Motor neuron (in vitro differentiated cells): Measurements from ENCODE around the gene PPP1R16B. TPM values are rescaled to one million over a fixed set of nuclear protein-coding genes. Genes with fewer than 3 reads are reported as not detected.
"Not testable (repeated sequence)": the region's sequence is repeated elsewhere in the genome, so short reads cannot be mapped to it uniquely, and the experiment has no call there.

Source experiments
- ATAC-seq, 8 experiments: fragments of 200-7000 bp; cut with Tn5 transposase; replicated peaks in 6 of 8; 2 replicates each; pipeline ENCODE4 v1.8.0; 2021; ENCODE audit warnings: mild to moderate bottlenecking in 8 of 8, moderate library complexity in 8 of 8
- H3K27ac ChIP-seq, 2 donors: fragments of 250-450 bp; sonication (Bioruptor Pico); 2 replicates each; pipeline ENCODE4 v1.9.0; 2021; ENCODE audit warnings: antibody characterized with exemption in 2 of 2, mild to moderate bottlenecking in 2 of 2, moderate library complexity in 1 of 2
- H3K4me1 ChIP-seq, 2 donors: fragments of 250-450 bp; sonication (Bioruptor Pico); replicated peaks in 1 of 2; 2 replicates each; pipeline ENCODE4 v1.6.1; 2021; ENCODE audit warnings: antibody characterized with exemption in 2 of 2, mild to moderate bottlenecking in 2 of 2, moderate library complexity in 1 of 2
- H3K4me3 ChIP-seq, 5 donors: fragments of 250-450 bp; sonication (Bioruptor Pico); 2 replicates each; pipeline ENCODE4 v1.9.0; 2021; ENCODE audit warnings: antibody characterized with exemption in 5 of 5, mild to moderate bottlenecking in 5 of 5, moderate library complexity in 4 of 5
- WGBS, 10 experiments: fragments of 450-650 bp; shearing (Covaris generic); methylation state at CpG; one replicate each; pipeline ENCODE4 v1.0.0; 2022; 5-methylcytosine and 5-hydroxymethylcytosine counted together
- in situ Hi-C, 9 experiments: fragments of 400-800 bp; cut with MboI; loops; one replicate each; pipeline ENCODE4 v1.15.0; 2021; ENCODE audit warnings: low sequenced_read_pairs in 9 of 9, low pct_unique_long_range_greater_than_20kb in 2 of 9; ENCODE audit not compliant: unreplicated experiment in 9 of 9
- total RNA-seq, 8 experiments: library from RNA; unstranded; fragments of 300-600 nt; gene quantifications; 2 replicates each; pipeline versions ENCODE4 v1.2.3 to v1.2.4, GENCODE V29; 2022

Gene PPP1R16B
- total RNA-seq, 8 experiments from 2014 or later = 0.14 to 3.7 (median 2.6) TPM

DNA sequence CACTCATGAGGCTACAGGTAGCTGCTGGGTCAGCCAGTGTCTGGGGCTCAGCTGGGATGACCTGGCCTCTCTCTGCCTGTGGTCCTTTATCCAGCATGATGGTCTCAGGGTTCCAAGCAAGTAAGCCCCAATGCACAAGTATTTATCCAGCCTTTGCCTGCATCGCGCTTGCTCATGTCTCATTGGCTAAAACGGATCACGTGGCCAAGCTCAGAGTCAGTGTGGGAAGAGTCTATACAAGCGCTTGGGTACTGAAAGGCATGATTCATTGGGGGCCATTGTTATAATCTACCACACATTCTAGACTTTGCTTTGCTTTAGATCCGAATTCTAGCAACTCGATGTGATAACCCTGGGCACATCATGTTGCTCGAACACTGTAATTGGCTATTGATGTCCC, 48.3 kb downstream of the PPP1R16B start:
- WGBS, 10 experiments = 47 to 100% (median 83%) methylated on average over 2 to 6 of the region's 8 CpGs; no CpG with 5 or more reads in 3 of the 10 experiments
- Histone ChIP-seq H3K4me1 (no peaks in the 10 kb centered on the region), H3K27ac (no peak overlapping the region), H3K4me3 (no peak overlapping the region)
- no peak for ATAC-seq
- in situ Hi-C loops = no loop called here

DNA sequence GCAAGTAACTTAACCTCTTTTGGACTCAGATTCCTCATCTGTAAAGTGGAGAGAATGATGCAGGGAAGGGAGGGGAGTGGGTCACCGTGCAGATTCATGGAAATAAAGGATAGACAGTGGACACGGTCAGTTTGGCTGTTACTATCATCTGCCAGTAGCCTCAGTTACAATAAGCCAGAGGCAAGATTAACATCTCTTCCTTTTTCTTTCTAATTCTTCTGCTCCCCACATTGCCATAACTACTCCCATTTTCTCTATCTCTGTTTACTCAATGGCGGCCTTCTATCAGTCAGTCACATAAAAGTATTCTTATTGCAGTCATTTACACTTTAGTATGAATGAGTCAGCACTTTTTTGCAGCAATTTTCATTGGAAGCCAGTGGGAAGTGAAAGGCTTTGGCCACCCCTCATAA, 49.2 kb downstream of the PPP1R16B start:
- no peak for ATAC-seq
- Histone ChIP-seq H3K4me3 (no peak overlapping the region), H3K27ac (no peak overlapping the region), H3K4me1 (no peaks in the 10 kb centered on the region)
- WGBS, 10 experiments = 31 to 100% (median 82%) methylated on average over 1 to 3 of the region's 3 CpGs; no CpG with 5 or more reads in 1 of the 10 experiments
- in situ Hi-C loops = no loop called here

DNA sequence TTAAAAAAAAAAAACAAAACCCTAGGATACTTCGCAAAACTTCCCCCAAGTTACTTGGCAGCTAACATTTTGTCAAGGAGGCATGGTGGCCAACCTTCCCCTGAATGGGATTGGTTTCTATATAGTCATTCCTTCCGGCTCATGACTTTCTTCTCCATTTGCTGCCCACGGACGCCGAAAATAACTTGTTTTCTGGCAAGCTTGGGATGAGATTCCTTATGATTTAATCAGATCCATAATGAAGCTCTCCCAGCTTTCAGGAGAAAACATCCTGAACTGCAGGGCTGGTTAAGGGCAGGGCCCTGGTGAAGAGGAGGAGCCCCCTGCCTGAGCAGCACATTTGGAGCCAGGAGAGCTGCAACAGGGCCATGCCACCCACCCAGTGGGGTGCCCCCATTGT, 49.9 kb downstream of the PPP1R16B start:
- in situ Hi-C loops = no loop called here
- 7 to 100% (median 43%) methylated on average over 2 to 5 of the region's 5 CpGs; no CpG with 5 or more reads in 4 of the 10 experiments for WGBS, 10 experiments
- Histone ChIP-seq H3K4me3 (no peak overlapping the region), H3K27ac (no peak overlapping the region), H3K4me1 (no peaks in the 10 kb centered on the region)
- no peak for ATAC-seq

DNA sequence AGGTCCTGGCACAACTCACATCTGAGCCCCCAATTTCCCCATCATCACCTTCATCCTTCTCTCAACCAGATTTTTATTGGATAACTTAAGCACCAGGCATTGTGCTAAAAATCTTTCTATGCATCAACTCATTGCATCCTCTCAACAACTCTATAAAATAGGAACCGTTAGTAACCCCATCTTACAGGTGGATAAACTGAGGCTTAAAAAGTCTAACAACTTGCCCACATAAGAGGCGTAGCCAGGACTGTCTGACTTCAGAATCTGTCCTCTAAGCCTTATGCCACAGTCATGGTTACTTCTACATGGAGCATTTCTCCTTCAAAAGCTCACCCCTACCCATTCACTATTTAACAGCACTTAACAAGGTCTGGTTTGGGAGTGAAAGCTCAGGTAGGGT, 51.1 kb downstream of the PPP1R16B start:
- in situ Hi-C loops = no loop called here
- Histone ChIP-seq H3K4me3 (no peak overlapping the region), H3K27ac (no peak overlapping the region), H3K4me1 (no peaks in the 10 kb centered on the region)
- 13 to 94% (median 60%) methylated on average over 1 to 2 of the region's 2 CpGs; no CpG with 5 or more reads in 4 of the 10 experiments for WGBS, 10 experiments
- no peak for ATAC-seq

DNA sequence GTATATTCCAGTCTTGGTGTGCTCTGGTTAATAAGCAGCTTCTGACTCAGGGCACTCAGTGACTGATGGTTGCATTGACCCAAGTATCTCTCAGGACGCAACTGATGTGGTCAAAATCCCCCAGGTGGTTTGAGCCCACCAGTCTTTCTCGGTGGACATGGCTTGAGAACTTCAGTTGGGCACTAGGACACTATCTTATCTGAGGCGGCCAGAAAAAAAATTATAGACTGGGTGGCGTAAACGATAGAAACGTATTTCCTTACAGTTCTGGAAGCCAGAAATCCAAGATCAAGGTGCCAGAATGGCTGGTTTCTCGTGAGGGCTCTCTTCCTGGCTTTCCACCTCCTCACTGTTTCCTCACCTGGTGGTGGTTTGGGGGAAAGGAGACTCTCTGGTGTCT, 52.2 kb downstream of the PPP1R16B start:
- no peak overlapping the region for H3K27ac ChIP-seq
- 44 to 100% (median 77%) methylated on average over 1 to 7 of the region's 7 CpGs; no CpG with 5 or more reads in 2 of the 10 experiments for WGBS, 10 experiments
- no peak for ATAC-seq
- H3K4me3 ChIP-seq = no peak overlapping the region
- H3K4me1 ChIP-seq = no peaks in the 10 kb centered on the region
- in situ Hi-C loops = no loop called here

DNA sequence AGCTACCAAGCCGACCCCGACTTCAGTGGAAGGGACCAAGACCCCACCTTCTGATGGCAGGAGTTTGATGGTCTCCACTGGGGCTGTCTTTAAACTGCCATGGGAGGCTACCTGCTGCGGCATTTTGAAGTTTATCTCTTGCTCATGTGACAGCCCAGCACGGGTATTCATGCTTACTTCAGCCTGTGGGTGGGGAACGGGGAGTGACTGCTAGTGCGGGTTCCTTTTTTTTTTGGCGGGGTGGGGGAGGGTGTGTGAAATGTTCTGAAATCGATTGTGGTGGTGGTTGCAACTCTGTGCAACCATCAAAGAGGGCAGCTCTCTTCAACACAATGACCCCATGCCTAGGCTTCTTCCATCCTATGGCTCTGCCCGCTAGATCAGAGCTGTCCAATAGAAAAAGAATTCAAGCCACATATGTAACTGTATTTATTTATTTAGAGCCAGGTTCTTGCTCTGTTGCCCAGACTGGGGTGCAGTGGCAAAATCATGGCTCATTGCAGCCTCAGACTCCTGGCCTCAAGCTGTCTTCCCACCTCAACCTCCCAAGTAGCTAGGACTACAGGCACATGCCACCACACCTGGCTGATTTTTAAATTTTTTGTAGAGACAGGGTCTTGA, 53.7 kb downstream of the PPP1R16B start:
- Histone ChIP-seq H3K4me3 (no peak overlapping the region), H3K27ac (no peak overlapping the region), H3K4me1 (no peaks in the 10 kb centered on the region)
- ATAC-seq = peak in 1 of 8 experiments; percentile 28
- in situ Hi-C loops = no loop called here
- 0 to 88% (median 78%) methylated on average over 1 to 4 of the region's 9 CpGs; no CpG with 5 or more reads in 4 of the 10 experiments for WGBS, 10 experiments

DNA sequence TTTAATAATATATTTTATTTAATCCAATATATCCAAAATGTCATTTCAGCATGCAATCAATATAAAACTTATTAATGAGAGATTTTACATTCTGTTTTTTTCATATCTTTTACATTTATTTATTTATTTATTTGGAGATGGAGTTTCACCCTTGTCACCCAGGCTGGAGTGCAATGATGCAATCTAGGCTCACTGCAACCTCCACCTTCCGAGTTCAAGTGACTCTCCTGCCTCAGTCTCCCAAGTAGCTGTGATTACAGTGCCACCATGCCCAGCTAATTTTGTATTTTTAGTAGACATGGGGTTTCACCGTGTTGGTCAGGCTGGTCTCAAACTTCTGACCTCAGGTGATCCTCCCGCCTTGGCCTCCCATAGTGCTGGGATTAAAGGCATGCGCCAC, 54.4 kb downstream of the PPP1R16B start:
- H3K27ac ChIP-seq, ATAC-seq, in situ Hi-C loops, H3K4me1 ChIP-seq, H3K4me3 ChIP-seq: not testable (repeated sequence)
- WGBS, 10 experiments = 67 to 100% (median 77%) methylated on average over 1 to 4 of the region's 4 CpGs; no CpG with 5 or more reads in 4 of the 10 experiments

DNA sequence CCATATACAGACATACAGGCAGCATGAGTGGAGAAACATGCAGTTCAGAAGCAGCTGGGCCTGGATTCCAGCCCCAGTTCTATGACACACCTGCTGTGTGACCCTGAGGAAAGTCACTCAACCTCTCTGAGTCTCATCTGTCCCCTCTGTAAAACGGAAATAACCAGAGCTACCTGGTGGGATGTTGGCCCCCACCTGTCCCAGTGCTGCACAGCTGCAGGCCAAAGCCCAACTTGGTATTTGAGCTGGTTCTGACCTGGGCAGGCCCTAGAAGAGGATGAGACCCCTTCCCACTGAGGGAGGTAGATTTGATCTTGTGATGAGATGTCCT, 55.5 kb downstream of the PPP1R16B start:
- no peak overlapping the region for H3K27ac ChIP-seq
- WGBS, 10 experiments = 20 to 100% methylated on average over 1 of the region's 1 CpG; no CpG with 5 or more reads in 8 of the 10 experiments
- no peak for ATAC-seq
- no peaks in the 10 kb centered on the region for H3K4me1 ChIP-seq
- in situ Hi-C loops = no loop called here
- H3K4me3 ChIP-seq = no peak overlapping the region

DNA sequence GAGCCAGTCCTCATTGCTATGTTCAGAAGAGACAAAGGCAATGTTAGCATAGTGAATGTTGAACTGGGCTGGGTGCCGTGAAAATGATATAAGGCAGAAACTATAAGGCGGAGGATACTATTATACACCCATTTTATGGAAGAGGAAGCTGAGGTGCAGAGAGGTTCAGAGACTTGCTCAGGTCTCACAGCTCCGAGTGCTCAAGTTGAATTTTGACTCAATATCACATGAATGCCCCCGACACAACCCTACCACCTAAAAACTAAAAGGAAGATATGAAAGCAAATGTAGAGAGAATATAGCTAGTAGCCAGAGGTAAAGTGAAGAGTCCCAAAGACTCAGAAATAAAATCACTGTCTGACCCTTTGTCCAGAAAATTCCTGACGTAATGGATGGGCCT, 56.7 kb downstream of the PPP1R16B start:
- H3K4me3 ChIP-seq = no peak overlapping the region
- no peaks in the 10 kb centered on the region for H3K4me1 ChIP-seq
- in situ Hi-C loops = no loop called here
- 52 to 100% (median 85%) methylated on average over 1 to 5 of the region's 5 CpGs for WGBS, 10 experiments
- ATAC-seq = no peak
- H3K27ac ChIP-seq = no peak overlapping the region

DNA sequence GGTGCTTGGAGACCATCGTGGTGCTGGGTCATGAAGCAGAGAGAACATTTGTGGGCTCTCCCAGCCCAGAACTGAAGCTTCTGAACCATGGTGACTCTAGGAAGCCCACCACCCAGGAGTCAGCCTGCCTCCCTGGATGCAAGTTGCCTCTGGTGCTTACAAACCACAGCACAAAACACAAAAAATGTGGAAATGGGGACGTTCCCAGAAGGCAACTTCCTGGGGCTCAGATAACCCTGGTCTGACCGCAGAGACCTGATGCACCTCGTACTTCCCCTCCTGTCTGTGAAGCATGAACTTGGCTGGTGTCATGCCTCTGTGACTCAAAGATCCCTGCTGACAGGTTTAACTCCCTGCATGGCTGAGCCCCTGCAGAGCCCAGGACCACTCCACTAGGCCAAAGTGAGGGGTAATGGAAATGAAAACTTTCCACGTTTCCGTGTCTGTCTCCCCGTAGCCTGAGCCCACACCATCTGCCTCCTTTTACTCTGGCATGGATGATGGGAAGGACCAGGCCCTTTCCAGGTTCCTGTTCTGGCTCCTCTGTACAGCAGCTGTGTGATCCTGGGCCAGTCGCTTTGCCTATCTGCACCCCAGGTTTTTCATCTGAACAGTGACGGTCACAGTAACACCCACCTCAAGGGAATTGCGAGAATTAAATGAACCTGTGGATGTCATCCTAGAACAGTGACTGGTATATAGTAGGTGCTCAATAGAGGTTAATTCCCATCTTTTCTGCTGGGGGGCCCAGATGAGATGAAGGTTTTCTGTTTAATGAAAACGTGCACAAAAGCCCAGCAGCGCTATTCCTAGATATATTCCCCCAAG, 57.7 kb downstream of the PPP1R16B start:
- WGBS, 10 experiments = 0 to 92% (median 68%) methylated on average over 1 to 9 of the region's 12 CpGs; no CpG with 5 or more reads in 2 of the 10 experiments
- Histone ChIP-seq H3K4me3 (no peak overlapping the region), H3K4me1 (no peaks in the 10 kb centered on the region), H3K27ac (no peak overlapping the region)
- in situ Hi-C loops = no loop called here
- ATAC-seq = no peak

DNA sequence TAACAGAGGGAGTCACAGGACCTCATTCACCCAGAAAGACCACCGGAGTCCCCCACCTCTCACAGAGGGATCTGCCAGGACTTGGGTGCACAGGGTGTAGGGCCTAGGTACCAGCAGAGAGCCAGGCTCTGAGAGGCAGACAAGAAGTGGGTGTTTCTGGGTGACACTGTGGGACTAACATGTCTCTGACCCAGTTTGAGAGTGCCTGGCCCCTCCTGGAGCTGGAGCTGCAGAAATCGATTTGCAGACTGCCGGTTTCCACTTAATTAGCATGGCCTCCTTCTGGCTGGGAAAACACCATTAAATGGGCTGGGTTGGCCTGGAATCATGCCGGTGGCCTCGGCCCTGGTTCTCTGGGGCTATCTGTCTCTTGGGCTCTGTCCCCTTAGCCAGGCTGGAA, 59.2 kb downstream of the PPP1R16B start:
- 20 to 80% (median 40%) methylated on average over 1 of the region's 5 CpGs; no CpG with 5 or more reads in 7 of the 10 experiments for WGBS, 10 experiments
- in situ Hi-C loops = no loop called here
- Histone ChIP-seq H3K4me1 (no peaks in the 10 kb centered on the region), H3K27ac (no peak overlapping the region), H3K4me3 (no peak overlapping the region)
- ATAC-seq = no peak

DNA sequence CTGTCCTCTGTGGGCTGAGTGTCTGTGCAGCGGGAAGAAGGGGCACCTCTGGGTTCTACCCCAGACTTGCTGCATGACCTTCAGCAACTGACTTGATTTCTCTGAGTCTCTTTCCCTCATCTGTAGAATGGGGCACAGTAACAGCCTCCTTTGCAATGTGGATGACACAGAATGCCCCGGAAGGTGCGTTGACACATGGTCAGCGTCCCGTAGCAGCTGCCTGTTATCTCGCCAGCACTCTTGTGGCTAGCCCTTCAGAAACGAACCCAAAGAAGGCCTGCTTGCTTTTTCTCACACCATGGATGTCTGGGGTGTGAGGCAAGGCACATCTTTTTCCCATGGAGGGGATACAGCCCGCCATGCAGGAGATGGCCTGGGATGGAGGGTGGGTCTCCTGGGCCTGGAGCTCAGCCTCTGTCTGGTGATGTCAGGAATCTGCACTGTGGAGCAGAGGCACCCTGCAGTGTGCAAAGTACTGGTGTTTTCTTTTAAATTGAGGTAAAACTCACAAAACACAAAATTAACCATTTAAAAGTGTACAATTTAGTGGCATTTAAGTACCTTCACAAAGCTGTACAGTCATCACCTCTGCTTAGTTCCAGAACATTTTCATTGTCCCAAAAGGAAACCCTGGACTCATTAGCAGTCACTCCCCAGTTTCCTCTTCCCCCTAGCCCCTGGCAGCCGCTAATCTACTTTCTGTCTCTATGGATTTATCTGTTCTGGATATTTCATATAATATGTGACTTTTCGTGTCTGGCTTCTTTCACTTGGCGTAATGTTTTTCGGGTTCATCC, 61.0 kb downstream of the PPP1R16B start:
- in situ Hi-C loops = no loop called here
- ATAC-seq = no peak

DNA sequence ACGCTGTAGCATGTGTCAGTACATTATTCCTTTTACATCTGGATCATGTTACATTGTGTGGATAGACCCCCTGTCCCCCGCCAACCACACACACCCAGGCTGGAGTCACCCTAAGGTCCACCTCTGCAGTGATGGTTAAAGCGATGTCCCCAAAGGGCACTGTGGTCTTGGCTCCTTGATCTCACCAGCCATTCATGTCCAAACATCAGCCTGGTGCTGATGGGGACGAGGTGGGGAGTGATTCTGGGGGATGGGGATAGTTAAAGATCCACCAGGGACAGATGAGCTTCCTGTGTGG, 61.5 kb downstream of the PPP1R16B start:
- Histone ChIP-seq H3K4me3 (no peak overlapping the region), H3K4me1 (no peaks in the 10 kb centered on the region), H3K27ac (no peak overlapping the region)
- ATAC-seq = no peak
- in situ Hi-C loops = no loop called here
- WGBS, 10 experiments = 0 to 100% (median 69%) methylated on average over 1 to 2 of the region's 4 CpGs; no CpG with 5 or more reads in 3 of the 10 experiments

More for the DNA sequence above, 61.0 kb downstream of the PPP1R16B start:
- WGBS, 10 experiments = 43 to 100% (median 88%) methylated on average over 1 to 8 of the region's 12 CpGs; no CpG with 5 or more reads in 1 of the 10 experiments
- no peaks in the 10 kb centered on the region for H3K4me1 ChIP-seq
- no peak overlapping the region for H3K4me3 ChIP-seq
- no peak overlapping the region for H3K27ac ChIP-seq
